Fibroblast of upper back skin (primary cell): Measurements from ENCODE around the gene SSTR4.

Source experiments
- DNase-seq: peaks from one replicate; pipeline ENCODE4 v3.0.0-alpha.2; 2013

Gene SSTR4

DNA sequence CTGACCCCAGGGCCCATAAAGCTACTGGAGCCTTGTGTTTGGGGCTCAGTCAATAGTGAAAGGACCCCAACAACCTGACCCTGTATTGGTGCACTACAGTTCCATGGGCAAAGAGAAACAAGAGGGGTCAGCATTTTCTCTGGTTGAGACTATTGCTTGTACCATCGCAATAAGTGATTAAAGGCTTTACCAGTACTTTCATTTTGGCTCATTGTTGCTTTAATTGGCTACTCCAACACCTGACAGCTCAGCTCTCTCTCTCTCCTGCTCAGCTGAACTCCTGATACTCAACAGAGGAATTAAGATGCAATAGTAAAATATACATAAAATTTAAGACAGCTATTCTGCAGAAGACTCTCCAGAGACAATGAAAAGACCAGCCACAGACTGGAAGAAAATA is 33.2 kb downstream of the SSTR4 start:
- DNase-seq = no peak

DNA sequence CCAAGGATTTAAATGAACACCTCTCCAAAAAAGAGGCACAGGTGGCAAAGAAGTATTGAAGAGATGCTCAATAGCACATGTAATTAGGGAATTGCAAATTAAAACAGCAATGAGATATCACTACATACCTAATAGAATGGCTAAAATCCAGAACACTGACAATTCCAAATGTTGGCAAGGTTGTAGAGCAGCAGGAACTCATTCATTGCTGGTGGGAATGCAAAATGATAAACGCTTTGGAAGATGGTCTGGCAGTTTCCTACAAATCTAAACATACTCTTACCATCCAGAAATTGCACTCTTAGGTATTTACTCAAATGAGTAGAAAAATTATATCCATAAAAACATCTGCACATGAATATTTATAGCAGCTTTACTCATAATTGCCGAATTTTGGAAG is 34.0 kb downstream of the SSTR4 start:
- no peak for DNase-seq

DNA sequence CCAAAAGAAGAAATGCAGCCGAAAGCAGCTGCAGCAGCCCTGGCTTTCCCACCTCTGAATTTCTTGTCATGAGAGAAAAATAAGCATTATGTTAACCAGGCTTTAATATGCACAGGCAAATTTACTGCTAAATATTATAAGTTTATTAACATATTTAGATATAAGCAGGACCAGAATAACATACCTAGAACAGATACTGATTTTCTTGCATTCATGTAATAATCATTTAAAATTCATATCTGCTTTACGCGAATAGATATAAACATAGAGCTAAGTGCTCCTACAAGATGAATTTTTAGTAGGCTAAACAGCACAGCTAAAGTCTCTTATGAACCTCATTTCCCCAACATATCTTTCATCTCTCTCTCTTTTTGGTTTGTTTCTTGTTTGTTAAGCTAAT is 36.3 kb downstream of the SSTR4 start:
- DNase-seq = no peak

DNA sequence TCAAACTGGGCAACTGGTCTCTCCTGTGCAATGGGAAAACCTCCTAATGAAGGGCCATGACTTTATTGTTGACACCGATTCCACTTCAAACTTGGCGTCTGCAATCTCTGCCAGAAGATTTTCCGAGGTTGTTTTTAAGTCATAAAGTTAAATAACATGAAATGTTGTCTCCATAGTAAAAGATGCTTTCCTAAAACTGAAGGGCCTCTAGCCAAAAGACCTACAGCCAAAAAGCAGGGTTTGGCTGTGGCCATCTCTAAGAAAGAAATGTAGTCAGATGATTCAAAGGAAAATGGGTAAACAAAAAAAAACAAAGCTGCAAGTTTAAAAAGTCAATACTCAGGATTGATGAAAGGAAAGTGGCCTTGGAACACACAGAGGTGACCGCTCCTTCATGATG is 36.9 kb downstream of the SSTR4 start:
- DNase-seq = no peak

DNA sequence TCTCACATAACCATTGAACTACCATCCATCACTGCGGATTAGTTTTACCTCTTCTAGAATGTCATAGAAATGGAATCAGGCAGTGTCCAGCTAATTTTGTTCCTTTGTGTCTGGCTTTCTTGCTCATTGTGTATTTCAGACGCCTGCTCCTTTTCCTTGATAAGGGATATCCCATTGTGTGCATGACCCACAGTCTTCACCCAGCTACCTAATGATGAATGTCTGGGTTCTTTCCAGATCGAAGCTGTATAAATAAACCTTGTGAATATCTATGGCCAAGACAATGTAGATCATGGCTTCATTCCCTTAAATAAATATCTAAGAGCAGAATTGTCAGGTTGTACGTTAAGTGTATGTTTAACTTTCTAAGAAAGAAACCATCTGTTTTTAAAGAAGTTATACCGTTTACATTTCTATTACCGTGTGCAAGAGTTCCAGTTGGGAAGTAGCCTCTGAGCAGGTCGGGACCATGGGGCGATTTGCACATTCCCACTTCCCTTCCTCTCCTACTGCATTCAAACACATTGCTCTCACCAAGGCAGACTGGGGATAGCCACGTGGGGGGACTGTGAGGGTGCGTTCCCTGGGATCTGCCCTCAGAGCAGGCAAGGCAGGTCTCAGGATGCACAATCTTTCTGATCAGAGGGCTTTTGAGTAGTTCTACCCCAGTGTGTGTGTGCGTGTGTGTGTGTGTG is 37.9 kb downstream of the SSTR4 start:
- no peak for DNase-seq

DNA sequence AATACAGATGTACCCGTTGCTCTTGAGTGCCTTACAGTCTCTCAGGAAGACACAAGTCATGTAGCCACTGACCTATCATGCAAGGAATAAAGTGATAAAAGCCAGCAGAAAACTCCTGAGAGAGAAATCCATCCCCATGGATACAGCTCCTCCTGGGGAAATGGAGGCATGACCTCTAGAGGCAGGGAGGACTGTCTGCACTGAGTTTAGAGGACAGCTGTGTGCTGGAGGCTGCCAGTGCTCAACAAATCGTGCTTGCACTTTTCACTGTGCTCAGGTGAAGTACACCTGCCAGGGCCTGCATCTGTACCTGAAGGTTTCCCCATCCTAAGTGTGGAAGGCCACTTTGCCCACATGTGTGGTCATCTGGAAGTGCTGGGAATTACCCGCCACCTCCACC is 38.9 kb downstream of the SSTR4 start:
- no peak for DNase-seq

DNA sequence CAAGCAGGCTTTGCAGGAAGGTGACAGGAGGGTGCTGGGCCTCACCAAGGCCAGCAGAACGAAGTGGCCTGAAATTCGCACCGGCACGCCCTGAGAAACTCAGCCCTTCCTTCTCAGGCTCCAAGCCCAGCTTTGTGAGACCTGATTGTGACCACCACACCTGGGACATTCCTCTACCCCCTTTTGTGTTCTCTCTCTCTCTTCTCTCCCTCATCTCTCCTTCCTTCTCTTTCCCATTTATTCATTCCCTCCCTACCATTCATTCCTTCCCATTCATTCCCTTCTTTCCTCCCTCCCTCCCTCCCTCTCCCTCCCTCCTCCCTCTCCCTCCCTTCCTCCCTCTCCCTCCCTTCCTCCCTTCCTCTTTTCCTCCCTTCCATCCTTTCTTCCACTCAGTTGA is 42.2 kb downstream of the SSTR4 start:
- no peak for DNase-seq

DNA sequence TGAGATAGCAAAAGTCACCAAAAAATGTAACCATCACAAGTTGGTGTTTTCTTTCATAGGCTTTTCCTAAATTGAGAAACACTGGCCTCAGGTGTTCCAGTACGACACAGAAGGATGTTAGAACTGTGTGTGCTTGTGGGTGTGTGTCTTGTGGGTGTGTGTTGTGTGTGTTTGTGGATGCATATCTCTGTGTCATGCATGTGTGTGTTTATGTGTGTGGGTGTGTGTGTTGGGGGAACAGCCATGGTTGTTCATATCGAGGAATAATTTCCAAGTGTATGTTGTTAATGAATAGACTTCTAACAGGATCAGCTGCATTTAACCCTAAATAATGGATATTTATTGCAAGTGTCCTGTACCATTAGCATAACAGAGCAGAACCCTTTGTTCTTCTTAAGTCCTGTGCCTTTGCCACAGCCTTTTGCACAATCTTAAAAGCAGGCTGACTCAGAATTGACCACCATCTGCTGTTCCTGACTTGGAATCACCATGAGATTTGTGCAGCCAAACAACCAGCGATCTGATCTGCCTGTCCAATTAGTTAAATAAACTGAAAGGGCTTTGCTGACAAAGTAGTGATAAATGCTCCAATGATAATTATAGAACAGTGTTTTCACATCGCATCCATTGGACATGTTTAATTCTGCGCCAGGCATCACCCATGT is 43.4 kb downstream of the SSTR4 start:
- no peak for DNase-seq

DNA sequence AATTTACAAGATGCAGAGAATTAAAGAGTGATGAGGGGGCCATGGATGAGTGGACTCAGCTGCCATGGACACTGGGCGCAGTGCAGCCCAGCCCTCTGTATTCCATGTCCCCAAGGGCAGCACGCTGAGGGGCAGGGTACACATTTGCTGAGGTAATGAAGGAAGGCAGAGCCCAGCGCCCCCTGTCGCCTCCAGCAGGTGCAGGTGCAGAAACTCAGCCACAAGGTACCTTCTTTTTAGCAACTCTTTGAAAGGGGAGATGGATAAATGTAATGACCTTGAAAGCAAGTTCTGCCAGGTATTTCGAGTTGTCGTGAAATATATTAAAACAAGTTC is 43.9 kb downstream of the SSTR4 start:
- DNase-seq = no peak

DNA sequence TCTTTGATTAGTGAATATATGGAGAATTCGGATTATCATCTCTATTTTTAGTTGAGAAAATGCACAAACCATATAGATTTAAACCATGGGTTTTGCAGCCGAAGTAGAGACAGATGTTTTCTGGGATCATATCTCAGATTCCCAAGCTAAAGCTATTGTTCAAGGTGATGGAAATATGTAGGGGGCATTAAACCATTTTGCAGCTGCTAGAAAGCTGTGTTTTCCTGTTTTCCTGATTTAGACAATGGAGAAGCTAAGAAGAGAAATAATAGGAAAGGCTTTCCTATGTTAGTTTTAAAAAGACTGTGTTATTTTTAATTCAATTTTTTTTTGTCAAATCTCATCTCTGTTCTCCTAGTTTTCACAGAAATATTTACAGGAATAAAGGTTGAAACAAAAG is 44.8 kb downstream of the SSTR4 start:
- DNase-seq = no peak

DNA sequence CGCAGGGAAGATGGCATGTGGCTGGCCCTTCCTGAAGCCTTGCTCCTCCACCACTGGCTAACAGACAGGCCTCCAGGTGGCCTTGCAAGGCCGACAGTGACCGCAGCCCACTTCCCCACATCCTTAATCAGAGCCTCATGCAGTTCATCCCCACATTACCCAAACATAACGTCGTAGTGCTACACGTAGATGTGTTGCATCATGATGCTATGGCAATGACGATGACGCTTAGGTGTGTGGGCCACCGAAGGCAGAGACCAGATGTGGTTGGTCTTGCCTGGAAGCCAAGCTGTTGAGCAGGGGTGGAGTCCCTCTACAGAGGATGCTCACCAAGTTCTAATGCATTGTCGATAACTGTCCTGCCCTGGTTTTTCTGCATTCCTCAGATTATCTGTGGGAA is 45.4 kb downstream of the SSTR4 start:
- DNase-seq = no peak

DNA sequence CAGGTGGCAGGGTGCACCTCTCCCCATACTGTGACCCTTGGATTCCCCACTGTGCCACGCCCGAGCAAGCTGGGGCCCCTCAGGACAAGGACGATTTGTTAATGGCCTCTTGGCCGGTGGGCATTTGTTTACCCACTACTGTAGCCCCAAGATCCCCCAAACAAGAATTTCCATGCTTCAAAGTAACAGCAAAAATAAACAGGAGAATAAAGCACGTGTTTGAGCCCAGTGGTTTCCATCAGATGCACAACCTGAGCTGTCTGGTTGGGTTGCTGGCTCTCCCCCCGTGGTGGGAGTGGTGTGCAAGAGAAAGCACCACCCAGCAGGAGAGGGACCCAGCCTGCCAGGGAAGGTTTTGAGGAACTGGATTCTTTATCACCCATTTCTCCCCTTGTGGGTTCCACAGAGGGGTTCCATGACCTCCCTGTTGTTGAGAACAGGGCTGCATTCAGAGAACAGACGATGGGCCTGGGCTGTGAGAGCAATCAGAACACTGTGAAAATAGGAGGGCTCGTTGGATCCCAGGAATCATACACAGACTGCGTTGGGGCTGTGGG is 46.2 kb downstream of the SSTR4 start:
- no peak for DNase-seq

DNA sequence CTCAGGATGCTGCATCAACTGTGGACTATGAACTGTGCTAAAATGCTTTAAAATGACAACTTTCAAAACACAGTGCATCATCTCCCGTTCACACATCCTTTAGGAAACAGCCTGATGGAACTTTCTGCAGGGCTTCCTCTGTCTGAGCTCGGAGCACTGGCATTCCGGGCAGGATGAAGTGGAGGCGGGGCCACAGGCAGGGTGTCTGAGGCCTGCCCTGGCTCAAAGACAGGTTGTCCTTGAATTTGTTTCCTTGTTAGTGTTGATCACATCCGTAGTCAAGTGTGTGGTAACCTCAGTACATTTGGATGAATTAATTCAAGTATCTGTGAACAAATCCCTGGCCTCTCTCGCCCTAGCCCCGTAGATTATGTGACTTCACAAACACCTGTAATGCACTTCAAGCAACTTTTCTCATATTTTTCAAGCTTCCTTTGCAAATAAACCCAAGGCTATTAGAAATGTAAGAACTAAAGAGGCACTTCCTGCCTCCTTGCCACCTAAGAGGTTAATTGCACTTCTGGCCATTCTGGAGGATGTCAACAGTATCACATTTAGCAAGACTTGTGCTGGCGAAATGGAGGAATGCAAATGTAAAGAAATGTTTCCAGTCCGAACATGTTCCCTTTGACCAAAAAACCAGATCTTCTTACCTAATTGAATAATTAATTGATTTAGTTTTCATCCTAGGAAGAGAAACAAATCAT is 47.9 kb downstream of the SSTR4 start:
- DNase-seq = no peak

DNA sequence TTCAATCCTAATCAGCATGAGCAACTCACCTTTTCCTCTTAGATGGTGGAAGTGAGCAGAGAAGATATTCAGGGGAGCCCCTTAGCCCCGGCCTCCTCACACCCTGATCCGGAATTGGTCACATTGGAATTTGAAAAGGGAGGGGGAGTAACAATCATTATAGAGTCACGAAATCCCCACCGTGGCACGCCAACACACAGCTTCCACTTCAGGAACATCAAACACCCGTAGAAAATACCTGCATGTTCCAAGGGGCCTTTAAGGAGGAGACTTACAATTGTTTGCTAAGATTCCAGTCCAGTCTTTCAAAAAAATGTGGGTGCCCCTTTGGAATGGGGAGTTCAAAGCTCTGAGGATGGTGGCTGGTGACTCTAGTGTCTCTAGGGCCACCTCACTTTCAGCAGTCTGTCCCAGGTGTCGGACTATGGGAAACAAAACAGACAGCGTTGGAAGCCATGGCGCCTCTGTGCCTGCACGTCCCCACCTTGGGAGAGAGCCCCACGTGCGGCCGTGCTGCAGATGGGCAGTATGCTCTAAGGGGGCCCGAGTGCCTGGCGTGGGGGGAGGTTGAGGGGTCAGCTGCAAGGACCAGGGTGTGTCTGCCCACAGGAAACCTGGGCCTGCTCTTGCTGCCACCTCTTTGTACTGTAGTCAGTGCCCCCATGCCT is 48.6 kb downstream of the SSTR4 start:
- no peak for DNase-seq

DNA sequence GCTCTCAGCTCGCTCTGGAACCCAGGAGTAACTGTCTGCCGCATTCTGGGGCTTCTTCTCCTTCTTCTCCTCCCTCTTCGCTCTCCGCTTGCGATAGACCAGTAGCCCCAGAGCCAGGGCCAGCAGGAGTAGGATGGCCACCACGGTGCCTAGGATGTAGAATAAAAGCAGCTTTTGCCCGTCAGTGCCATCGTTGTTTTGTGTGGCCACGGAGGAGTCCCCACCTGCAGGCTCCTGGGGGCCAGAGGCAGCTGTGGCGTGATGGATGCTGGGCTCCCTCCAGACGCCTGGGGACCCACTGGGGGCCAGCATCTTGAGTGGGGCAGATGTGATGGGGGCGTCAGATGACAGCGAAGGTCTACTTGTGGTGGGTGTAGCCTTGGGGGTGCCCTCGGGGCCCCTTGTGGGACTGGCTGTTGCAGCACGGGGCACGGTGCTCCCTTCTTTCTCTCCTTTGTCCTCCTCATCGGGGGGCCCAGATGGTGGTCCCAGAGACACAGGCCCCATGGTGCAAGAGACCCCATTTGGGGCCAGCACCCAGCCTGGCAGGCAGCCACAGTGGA is 49.3 kb downstream of the SSTR4 start:
- DNase-seq = no peak

DNA sequence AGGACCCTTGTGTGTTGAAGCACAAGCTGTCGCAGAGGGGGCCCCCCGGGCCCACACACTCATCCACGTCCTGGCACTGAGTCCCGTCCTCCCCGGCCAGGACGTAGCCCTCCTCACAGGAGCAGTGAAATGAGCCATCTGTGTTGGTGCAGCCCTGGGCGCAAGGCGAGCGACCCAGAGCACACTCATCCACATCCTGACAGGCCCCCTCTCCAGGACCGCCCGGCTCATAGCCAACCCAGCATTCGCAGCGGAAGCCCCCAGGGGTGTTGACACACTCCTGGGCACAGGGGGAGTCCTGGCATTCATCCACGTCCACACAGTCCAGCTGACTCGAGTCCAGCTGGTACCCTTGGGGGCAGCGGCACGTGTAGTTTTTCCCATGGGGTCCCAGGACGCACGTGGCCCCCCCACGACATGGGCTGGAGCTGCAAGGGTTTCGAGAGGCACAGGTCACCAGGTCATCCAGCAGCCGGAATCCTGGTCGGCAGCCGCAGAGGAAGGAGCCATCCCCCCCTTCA is 49.8 kb downstream of the SSTR4 start:
- no peak for DNase-seq

DNA sequence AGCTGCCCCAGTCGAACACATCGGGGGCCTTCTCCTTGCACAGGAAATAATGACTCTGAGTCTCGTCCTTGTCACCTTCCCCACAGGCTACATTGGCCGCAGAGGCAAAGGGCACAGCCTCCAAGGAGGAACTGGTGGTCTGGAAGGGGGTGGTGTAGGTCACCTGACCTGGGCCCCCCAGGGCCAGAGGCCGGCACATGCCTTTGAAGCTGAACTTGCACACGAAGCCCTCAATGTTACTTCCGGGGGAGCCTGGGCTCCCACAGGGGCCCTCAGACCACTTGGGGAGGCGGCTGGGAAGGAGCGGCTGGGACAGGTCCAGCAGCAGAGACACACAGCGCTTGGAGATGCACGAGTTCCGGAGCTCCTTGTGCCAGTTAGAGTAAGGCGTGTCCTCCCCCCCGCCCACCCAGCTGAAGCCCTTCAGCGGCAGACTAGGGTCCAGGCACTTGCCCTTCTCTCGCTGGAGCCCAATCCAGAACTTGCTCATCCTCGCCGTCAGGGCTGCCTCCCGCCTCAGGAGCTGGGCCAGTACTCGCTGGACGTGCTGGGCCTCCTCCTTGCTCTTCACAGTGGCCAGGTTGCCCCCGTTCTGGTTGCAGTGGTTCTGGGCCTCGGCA is 50.4 kb downstream of the SSTR4 start:
- DNase-seq = no peak

DNA sequence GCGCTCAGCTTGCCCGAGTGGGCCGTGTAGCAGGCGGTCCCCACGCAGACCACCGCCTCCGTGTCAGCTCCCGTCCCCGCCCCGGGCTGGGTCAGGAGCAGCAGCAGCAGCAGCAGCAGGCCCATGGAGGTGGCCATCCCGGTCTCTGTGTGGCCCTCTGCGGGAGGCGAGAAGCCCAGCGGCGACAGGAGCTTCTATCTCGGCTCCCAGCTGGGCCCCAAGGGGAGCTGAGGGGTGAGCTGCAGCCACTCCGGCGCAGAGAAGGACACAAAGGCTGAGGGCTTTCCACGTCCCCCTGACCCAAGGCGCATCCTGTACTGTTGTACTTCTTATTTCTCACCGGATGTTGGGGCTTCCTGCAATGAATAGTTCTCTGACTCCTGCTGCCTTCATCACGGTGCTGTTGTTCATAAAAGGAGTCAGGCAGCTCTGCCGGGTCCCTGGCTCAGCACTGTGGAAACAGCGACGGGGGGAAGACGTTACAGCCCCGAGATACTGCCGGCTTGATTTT is 51.0 kb downstream of the SSTR4 start, which contains the start of gene CD93:
TSS of gene CD93 (minus strand) at position 269 of the 511 bp plus-strand sequence. CDS start at position 137, 132 bp downstream.
- peak; percentile 32 for DNase-seq

DNA sequence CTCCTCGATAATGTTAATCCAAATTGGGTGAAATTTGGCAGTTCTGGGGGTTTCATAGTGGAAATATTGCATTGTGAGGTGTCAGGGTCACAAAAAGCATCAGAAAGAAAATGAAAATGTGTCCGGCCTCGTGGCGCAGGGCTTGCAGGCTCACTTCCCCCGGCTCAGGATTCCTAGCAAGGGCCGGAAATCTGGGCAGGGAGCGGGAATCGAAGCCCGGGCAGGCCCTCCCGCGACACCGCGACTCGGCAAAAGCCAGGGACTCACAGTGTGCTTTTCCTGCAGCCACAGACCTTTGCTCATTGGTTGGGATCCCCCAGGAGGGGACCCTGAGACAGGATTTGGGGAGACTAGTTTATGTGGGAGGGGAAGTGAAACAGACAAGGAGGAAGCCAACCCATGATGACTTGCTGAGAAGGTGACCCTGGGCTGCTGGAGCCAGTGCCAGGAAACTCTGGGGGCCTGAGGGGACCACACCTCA is 51.9 kb downstream of the SSTR4 start:
- no peak for DNase-seq

DNA sequence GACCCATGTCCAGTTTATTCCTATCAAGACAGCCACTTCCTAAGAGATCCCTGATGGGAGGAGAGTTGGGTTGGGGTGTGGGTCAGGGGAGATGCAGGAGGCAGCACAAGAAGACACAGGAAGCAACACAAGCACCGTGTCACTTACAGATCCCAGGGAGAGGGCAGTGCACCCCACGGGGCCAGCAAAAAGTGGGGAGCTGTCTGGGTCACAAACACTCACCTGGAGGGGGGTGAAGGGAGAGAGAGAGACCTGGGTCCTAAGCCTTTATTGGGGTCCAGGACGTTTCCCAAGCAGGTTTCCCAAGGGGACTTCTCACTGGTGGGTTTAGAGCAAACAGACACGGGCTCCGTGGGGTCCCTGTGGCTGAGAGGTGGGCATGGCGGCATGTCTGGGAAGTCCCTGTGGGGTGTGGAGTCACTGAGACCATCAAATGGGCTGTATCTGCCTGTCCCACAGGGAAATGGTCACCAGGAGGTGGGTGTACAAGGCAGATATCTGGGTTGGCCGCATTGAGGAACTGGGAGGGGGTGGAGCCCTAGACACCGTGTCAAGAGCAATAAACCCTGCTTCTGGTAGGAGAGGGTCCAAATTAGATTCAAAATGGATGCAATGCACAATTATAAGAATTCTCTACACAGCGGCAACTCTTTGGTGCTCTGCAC is 52.6 kb downstream of the SSTR4 start:
- DNase-seq = no peak
